DMS79 treated with DMSO at 0.1 percent for 48 hours (cell line): ENCODE data around the gene PSD2.

Source experiments
- DNase-seq: peaks from one replicate; lab custom pipeline; 2025; lab: John Stamatoyannopoulos, UW

PSD2 gene

GRCh38 chr5:139855946-139856540 lies 60.4 kb downstream of the PSD2 start:
- no peak for DNase-seq

- peak; percentile 77 for DNase-seq
Observed at GRCh38 chr5:139856714-139857113, 61.1 kb downstream of the PSD2 start.

- DNase-seq, result no peak
Observed at GRCh38 chr5:139859013-139859412, 63.4 kb downstream of the PSD2 start.

- no peak for DNase-seq
Observed at GRCh38 chr5:139861021-139861888, 65.6 kb downstream of the PSD2 start.

- DNase-seq, result no peak
Observed at GRCh38 chr5:139861889-139862207, 66.2 kb downstream of the PSD2 start.

GRCh38 chr5:139862313-139862712 lies 66.7 kb downstream of the PSD2 start:
- no peak for DNase-seq

- DNase-seq, result no peak
Observed at GRCh38 chr5:139862803-139863202, 67.2 kb downstream of the PSD2 start.

- no peak for DNase-seq
Observed at GRCh38 chr5:139863361-139863760, 67.8 kb downstream of the PSD2 start.

GRCh38 chr5:139863855-139864558 lies 68.4 kb downstream of the PSD2 start:
- peak; percentile 4 for DNase-seq

GRCh38 chr5:139864716-139865483 lies 69.3 kb downstream of the PSD2 start:
- no peak for DNase-seq

- DNase-seq, result no peak
Observed at GRCh38 chr5:139867109-139867508, 71.5 kb downstream of the PSD2 start.

GRCh38 chr5:139867581-139867980 lies 72.0 kb downstream of the PSD2 start:
- DNase-seq, result no peak

- DNase-seq, result no peak
Observed at GRCh38 chr5:139869042-139869790, 73.6 kb downstream of the PSD2 start.

GRCh38 chr5:139870677-139871076 lies 75.1 kb downstream of the PSD2 start:
- DNase-seq, result no peak

- DNase-seq, result no peak
Observed at GRCh38 chr5:139871614-139872013, 76.0 kb downstream of the PSD2 start.

- DNase-seq, result no peak
Observed at GRCh38 chr5:139872052-139872766, 76.6 kb downstream of the PSD2 start.

GRCh38 chr5:139872851-139873794 lies 77.5 kb downstream of the PSD2 start:
- no peak for DNase-seq

GRCh38 chr5:139875957-139876356 lies 80.3 kb downstream of the PSD2 start:
- DNase-seq, result no peak

GRCh38 chr5:139877129-139877597 lies 81.6 kb downstream of the PSD2 start:
- DNase-seq, result no peak

- DNase-seq, result no peak
Observed at GRCh38 chr5:139878093-139878492, 82.5 kb downstream of the PSD2 start.
